NCI-H2171 (cell line): ENCODE results near the gene PAK6.

Experiments used
- DNase-seq: peaks from one replicate; lab custom pipeline; 2025; lab: John Stamatoyannopoulos, UW

PAK6 gene

GRCh38 chr15:40310993-40311392 is 72.1 kb downstream of the PAK6 start:
- no peak for DNase-seq

DNA sequence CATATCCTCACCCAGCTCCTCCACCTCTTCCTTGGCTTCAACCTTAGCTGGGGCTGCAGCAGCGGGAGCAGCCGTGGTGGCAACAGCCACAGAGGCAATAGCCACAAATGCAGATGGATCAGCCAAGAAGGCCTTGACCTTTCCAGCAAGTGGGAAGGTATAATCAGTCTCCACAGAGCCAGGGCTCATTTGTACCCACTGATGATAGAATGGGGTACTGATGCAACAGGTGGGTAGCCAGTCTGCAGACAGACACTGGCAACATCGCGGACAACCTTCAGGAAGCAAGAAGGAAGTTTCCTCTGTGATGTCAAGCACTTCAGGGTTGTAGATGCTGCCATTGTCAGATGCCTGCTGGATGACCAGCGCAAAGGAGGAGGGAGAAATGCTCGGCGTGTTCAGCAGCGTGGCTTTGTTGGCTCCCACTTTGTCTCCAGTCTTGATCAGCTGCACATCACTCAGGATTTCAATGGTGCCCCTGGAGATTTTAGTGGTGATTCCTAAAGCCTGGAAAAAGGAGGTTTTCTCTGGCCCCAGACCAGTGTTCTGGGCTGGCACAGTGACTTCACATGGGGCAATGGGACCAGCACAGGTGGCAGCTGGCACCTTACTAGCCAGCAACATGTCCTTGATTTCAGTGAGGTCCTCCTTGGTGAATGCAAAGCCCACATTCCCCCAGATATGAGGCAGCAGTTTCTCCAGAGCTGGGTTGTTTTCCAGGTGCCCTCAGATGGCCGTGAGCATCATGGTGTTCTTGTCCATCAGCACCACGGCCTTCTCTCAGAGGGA is 73.7 kb downstream of the PAK6 start:
- DNase-seq = no peak

DNA sequence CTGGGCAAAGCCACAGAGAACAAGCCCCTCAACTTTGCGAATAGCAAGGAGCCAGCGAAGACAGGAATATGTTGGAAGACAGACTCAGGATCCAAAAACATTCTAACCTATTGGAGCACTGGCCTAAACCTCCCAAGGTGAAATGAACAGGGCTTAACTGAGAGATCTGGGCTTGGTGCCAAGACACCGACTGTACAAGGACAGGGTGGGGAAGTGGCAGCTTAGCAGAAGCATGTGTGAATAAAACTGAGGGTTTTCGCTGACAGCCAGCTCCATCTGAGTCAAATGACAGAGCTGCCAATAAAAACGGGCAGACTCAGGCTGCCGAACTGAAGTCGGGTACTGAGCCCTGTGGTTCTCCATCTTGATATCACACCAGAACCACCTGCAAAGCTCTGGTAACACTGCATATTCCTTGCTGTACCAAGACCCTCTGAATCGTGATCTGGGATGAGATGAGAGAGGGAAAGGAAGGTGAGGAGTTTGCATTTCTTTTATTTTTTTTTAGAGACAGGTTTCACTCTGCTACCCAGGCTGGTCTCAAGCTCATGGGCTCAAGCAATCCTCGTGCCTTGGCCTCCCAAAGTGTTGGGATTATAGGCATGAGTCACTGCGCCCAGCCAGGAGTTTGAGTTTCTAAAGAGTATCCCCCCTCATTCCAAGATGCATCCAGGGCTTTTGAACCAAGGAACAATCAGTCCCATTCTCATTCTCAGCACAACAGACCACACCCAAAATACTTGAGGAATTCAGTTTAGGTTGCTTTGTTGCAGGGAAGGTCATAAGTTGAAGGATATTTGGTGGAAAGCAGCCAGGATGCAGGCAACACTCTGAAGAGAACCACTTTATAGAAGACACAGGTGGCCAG is 74.9 kb downstream of the PAK6 start:
- DNase-seq = peak; percentile 94

- no peak for DNase-seq
Measured at GRCh38 chr15:40314723-40315276, 75.9 kb downstream of the PAK6 start.

DNA sequence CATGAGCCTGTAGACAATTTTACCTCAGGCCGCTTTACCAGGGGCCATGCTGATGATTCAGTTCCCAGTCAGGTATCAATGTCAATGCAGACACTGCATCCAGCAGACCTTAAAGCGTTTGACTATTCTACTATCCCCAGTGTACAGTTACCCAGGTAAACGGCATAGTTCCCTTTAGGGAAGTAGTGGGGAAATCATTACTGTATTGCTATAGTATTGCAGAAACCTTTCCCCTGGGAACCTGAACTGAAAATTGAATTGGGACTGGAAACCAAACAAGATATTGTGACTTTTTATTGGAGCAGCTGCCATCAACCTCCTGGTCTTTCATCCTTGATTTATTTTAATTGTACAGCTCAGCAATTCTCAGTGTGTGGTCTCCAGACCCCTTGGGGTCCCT is 78.1 kb downstream of the PAK6 start:
- no peak for DNase-seq

DNA sequence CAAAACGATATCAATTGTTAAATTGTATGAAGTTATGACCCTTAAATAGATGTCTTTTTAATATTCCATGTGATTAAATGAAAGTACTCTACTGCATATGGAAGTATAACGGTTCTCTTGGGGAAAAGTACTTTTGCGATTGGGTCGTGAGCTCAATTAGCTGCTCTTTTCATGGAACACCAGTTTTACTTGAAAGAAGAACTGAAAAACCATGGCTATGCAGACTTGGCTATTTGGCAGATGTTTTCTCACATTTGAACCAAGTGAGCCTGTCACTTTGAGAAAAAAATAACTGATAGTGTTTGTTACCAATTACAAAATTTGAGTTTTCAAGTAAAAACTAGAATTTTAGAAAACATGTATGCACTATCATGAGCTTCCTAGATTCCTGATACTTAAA is 78.7 kb downstream of the PAK6 start:
- no peak for DNase-seq

GRCh38 chr15:40320409-40320808 is 81.5 kb downstream of the PAK6 start:
- DNase-seq = no peak

- peak; percentile 52 for DNase-seq
Measured at GRCh38 chr15:40320931-40321371, 82.1 kb downstream of the PAK6 start.

GRCh38 chr15:40322531-40323238 is 83.8 kb downstream of the PAK6 start:
- no peak for DNase-seq

GRCh38 chr15:40323239-40323952 is 84.5 kb downstream of the PAK6 start, which contains the start of gene INAFM2:
TSS of gene INAFM2 (plus strand) at chr15:40323692. CDS start at chr15:40324056, 364 bp downstream.
- peak; percentile 90 for DNase-seq

GRCh38 chr15:40323953-40324937 is 85.4 kb downstream of the PAK6 start:
- DNase-seq = no peak

- no peak for DNase-seq
Measured at GRCh38 chr15:40325188-40325587, 86.3 kb downstream of the PAK6 start.

GRCh38 chr15:40325700-40326099 is 86.8 kb downstream of the PAK6 start:
- no peak for DNase-seq
